Measurements from ENCODE around the gene PBRM1. TPM values are rescaled to one million over a fixed set of nuclear protein-coding genes. Genes with fewer than 3 reads are reported as not detected.

The PBRM1 gene
- total and polyA plus RNA-seq, 2 of the 13 experiments (the other 11 are each of a cell fraction or from before 2014, with no cell fraction given): 10.9 to 33.2 TPM

DNA sequence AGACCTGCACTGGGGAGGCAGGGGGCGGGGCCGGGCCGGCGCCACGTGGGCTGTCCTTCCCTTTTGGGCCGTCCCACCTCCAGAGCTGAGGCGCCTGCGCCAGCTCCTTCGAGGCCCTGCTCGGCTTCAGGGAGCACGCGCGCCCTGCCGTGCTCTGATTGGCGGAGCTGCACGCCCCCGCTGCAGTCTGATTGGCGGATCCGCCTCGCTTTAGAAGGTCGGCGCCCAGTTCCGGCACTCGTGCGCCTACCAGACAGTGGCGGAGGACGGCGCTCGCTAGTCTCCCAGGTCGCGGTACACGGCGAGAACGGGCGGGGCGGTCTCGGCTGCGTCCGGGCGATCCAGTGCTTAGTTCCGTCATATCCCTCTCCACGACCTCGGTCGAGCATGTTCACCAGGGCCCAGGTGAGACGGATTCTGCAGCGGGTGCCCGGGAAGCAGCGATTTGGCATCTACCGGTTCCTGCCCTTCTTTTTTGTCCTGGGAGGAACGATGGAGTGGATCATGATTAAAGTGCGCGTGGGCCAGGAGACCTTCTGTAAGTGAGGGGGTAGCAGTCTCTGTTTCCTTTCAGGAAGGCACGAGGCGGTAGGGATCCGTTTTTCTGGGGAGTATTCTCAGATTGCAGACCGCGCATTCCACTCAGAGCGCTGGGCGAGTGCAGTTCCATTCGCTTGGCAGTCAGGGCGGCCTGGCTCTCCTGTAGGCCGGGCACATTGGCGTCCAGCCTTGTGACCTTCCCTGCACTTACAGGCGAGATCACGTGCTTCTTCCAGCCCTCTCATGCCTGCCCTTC is 149.1 kb downstream of the PBRM1 start, which contains the start of gene UQCC5 (continued):
- TF ChIP-seq, protein P1, sequence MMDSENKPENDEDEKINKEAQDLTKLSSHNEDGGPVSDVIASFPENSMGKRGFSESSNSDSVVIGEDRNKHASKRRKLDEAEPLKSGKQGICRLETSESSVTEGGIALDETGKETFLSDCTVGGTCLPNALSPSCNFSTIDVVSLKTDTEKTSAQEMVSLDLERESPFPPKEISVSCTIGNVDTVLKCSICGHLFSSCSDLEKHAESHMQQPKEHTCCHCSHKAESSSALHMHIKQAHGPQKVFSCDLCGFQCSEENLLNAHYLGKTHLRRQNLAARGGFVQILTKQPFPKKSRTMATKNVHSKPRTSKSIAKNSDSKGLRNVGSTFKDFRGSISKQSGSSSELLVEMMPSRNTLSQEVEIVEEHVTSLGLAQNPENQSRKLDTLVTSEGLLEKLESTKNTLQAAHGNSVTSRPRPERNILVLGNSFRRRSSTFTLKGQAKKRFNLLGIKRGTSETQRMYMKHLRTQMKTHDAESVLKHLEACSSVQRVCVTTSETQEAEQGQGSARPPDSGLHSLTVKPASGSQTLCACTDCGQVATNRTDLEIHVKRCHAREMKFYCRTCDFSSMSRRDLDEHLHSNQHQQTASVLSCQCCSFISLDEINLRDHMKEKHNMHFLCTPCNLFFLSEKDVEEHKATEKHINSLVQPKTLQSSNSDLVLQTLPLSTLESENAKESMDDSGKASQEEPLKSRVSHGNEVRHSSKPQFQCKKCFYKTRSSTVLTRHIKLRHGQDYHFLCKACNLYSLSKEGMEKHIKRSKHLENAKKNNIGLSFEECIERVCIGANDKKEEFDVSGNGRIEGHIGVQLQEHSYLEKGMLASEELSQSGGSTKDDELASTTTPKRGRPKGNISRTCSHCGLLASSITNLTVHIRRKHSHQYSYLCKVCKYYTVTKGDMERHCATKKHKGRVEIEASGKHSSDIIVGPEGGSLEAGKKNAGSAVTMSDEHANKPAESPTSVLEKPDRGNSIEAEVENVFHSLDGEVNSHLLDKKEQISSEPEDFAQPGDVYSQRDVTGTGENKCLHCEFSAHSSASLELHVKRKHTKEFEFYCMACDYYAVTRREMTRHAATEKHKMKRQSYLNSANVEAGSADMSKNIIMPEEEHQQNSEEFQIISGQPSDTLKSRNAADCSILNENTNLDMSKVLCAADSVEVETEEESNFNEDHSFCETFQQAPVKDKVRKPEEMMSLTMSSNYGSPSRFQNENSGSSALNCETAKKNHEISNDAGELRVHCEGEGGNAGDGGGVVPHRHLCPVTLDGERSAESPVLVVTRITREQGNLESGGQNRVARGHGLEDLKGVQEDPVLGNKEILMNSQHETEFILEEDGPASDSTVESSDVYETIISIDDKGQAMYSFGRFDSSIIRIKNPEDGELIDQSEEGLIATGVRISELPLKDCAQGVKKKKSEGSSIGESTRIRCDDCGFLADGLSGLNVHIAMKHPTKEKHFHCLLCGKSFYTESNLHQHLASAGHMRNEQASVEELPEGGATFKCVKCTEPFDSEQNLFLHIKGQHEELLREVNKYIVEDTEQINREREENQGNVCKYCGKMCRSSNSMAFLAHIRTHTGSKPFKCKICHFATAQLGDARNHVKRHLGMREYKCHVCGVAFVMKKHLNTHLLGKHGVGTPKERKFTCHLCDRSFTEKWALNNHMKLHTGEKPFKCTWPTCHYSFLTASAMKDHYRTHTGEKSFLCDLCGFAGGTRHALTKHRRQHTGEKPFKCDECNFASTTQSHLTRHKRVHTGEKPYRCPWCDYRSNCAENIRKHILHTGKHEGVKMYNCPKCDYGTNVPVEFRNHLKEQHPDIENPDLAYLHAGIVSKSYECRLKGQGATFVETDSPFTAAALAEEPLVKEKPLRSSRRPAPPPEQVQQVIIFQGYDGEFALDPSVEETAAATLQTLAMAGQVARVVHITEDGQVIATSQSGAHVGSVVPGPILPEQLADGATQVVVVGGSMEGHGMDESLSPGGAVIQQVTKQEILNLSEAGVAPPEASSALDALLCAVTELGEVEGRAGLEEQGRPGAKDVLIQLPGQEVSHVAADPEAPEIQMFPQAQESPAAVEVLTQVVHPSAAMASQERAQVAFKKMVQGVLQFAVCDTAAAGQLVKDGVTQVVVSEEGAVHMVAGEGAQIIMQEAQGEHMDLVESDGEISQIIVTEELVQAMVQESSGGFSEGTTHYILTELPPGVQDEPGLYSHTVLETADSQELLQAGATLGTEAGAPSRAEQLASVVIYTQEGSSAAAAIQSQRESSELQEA (CRISPR knock-in tag; IDR thresholded peaks at IDR 0.05; ENCODE audit: not compliant biosample characterization): no peak
- TF ChIP-seq ZNF782 (CRISPR knock-in tag; IDR thresholded peaks at IDR 0.05; ENCODE audit: borderline replicate concordance) (peak; percentile 55; the same call in 1 of the 2 replicates), ZNF431 (CRISPR knock-in tag; IDR thresholded peaks at IDR 0.05; ENCODE audit: borderline replicate concordance, low read depth) (no peak; the same call in 1 of the 2 replicates), PRDM4 (CRISPR knock-in tag; IDR thresholded peaks at IDR 0.05; ENCODE audit: borderline replicate concordance) (no peak), RCOR2 (CRISPR knock-in tag; IDR thresholded peaks at IDR 0.05) (0 out of 2 replicates have a peak, but pooled peaks have one; percentile 26), SALL1 (CRISPR knock-in tag; IDR thresholded peaks at IDR 0.05) (peak; percentile 92), GATAD1 (CRISPR knock-in tag; IDR thresholded peaks at IDR 0.05) (peak; percentile 83), REXO4 (CRISPR knock-in tag; IDR thresholded peaks at IDR 0.05; ENCODE audit: borderline replicate concordance) (no peak), ZNF660 (CRISPR knock-in tag; IDR thresholded peaks at IDR 0.05; ENCODE audit: borderline replicate concordance, low read depth) (no peak), ZNF484 (CRISPR knock-in tag; IDR thresholded peaks at IDR 0.05; ENCODE audit: borderline replicate concordance, low read depth) (no peak), MAFG (CRISPR knock-in tag; IDR thresholded peaks at IDR 0.05) (no peak), CCAR2 (optimal IDR thresholded peaks at IDR 0.05; ENCODE audit: low read depth, low read length) (no peak), TBL1XR1 (IDR thresholded peaks at IDR 0.05; ENCODE audit: borderline replicate concordance, low read length, partially characterized antibody) (no peak)
- TF ChIP-seq, protein P2, sequence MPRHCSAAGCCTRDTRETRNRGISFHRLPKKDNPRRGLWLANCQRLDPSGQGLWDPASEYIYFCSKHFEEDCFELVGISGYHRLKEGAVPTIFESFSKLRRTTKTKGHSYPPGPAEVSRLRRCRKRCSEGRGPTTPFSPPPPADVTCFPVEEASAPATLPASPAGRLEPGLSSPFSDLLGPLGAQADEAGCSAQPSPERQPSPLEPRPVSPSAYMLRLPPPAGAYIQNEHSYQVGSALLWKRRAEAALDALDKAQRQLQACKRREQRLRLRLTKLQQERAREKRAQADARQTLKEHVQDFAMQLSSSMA (CRISPR knock-in tag; IDR thresholded peaks at IDR 0.05): peak; percentile 95
- TF ChIP-seq, protein P3, sequence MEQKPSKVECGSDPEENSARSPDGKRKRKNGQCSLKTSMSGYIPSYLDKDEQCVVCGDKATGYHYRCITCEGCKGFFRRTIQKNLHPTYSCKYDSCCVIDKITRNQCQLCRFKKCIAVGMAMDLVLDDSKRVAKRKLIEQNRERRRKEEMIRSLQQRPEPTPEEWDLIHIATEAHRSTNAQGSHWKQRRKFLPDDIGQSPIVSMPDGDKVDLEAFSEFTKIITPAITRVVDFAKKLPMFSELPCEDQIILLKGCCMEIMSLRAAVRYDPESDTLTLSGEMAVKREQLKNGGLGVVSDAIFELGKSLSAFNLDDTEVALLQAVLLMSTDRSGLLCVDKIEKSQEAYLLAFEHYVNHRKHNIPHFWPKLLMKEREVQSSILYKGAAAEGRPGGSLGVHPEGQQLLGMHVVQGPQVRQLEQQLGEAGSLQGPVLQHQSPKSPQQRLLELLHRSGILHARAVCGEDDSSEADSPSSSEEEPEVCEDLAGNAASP (CRISPR knock-in tag; IDR thresholded peaks at IDR 0.05; ENCODE audit: borderline replicate concordance): peak; percentile 17
